Raji (cell line): ENCODE data around the gene ST7.

Experiments
- POLR2A ChIP-seq: IDR thresholded peaks from 2 replicates; pipeline ENCODE4 v1.6.1; 2011; ENCODE audit warnings: low read depth, low read length, control low read depth; ENCODE audit not compliant: insufficient read depth

Gene ST7

DNA sequence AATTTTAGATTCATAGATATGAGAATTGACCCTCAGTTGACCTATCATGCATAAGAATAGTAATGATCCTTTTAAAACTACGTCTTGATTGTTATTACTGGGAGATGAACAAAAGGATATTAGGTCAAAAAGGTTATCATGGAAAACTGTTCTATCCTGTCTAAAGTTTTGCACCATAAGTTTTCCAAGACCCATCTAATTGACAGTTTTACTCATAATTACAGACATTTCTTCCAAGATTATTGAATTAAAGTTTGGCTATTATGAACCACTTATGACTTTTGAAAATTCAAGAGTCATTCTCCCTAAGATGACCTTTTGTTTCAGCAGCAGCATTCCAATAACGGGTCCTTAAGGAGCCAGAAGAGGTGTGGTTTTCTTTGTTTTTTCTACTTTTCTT, 225.3 kb downstream of the ST7 start:
- TF ChIP-seq POLR2A, result no peak

DNA sequence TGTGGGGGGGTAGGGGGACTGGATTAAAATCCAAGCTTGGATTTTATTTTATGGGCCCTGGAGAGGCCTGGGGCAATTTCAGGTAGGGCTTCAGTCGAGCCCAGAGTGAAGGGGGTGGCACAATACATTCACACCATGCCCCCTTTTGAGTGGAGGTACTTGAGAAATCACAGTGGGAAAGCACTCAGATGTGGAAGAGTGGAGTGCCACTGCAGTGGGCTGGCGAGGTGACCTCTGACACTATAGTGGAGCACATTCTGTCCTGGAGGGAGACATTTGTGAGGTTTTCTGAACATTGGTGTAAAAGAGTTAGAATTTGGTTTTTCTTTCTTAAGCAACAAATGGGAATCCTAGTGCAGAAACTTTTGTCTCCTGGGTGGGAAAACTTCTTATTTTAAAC, 226.4 kb downstream of the ST7 start:
- TF ChIP-seq POLR2A, result no peak

DNA sequence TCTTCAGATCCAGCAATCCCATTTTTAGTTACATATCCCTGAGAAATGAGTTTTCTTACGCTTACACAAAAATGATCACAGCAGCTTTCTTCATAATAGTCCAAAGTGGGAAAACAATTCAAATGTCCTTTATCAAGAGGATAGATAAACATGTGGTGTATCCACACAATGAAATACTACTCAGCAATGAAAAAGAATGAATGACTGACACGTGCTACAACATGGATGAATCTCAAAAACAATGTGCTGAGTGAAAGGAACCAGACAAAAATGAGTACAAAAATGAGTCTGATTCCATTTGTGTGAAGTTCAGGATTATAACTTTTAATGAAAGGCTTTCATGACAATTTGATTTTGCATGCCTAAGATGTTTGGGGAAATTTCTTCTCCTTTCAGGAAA, 230.4 kb downstream of the ST7 start:
- no peak for TF ChIP-seq POLR2A

DNA sequence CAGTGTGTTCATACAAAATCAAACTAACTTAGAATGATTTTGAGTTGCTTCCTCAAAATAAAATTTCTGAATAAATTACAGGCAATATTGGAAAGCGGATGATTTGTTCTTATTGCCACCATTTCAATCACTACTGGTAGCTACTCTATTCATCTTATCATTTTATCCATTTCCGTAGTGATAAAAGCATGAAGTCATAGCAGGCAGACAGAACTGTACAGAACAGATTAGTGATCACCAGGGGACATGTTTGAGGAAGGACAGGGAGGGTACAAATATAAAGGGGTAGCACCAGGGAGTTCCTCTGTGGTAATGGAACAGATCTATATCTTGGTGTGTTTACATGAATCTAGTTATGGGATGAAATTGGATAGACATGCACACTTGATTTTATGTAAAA, 231.1 kb downstream of the ST7 start:
- TF ChIP-seq POLR2A, result no peak

DNA sequence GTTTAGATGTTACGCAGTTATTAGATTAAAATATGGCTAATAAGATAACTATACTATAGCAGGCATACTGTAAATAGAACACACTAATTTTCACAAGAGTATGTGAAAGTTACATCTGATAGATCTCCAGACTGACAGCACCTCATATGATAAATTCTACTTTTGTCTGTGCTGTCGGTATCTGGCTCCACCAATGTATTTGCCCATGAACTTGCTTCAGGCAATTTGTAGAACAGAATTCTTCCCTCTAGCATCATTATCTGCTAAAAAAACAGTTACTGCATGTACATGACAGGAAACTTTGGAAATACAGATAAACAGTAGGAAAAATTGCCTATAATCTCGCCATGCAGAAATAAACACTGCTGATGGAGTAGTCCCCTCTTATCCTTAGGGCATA, 231.8 kb downstream of the ST7 start:
- no peak for TF ChIP-seq POLR2A

DNA sequence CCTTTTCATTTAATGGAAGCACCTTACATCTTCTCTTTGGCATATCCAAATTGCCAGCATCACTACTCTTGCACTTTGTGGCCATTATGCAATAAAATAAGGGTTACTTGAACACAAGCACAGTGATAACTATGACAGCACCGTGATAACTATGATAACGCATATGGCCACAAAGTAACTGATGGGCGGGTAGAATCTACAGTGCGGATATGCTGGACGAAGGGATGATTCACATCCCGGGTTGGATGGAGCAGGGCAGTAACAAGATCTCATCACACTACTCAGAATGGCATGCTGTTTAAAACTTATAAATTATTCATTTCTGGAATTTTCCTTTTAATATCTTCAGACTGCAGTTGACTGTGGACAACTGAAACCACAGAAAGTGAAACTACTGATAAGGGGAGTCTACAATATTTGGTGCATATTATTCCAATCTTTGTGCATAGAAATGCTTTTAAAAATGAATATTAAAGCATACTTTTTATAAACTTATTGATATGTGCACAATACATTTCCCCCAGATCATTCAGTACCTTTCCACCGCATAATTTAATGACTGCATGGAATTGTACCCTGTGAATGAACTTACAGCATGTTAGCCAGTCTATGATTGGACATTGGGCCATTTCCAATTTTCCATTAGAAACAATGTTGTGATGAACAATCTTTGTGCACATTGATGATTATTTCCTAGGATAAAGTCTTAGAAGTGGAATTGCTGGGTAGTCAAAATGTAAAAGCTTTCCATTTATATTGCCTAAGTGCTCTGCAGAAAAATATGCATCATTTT, 233.1 kb downstream of the ST7 start:
- no peak for TF ChIP-seq POLR2A

DNA sequence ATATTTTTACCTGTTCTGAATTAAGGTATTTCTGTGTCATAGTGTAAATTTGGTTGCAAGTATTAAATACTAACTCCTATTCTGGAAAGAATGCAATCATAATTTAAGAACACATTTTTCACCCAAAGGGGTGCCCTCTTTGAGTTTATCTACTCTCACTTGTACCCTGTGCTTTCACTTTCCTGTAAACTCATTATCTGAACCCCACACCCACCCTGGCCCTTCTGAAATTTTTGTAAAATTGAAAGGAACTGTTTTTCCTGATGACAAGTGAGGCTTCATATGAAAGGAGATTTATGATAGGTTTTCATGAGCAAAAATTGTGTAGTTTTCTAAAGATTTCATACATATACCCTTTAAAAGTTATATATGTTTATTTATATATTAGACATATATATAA, 235.1 kb downstream of the ST7 start:
- TF ChIP-seq POLR2A, result no peak

DNA sequence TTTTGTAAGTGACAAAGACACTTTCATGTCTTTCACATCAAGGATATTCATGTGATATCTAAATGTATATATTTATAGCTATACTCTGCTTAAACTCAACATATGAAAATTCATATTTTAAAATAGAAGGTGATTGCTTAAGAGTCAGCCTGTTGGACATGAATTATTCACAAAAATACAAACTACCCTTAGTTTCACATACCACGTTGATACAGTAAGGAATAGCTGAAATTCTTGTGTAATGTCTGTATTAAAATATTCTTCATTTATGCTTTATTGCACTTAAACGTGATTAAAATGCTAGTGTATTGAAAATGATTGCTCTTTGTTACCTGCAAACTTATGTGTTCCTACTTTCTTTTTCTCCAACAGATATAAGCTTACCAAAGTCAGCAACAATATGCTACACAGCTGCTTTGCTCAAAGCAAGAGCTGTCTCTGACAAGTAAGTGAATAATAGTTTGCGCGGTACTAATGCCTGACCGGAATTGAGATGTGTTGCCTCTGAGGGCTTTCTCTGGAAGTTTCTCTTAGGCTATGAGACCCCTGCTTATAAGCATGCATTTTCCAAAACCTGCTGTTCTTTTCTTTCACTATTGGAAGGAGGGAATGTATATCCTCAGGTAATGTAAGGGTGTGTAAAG, 235.8 kb downstream of the ST7 start:
- no peak for TF ChIP-seq POLR2A

DNA sequence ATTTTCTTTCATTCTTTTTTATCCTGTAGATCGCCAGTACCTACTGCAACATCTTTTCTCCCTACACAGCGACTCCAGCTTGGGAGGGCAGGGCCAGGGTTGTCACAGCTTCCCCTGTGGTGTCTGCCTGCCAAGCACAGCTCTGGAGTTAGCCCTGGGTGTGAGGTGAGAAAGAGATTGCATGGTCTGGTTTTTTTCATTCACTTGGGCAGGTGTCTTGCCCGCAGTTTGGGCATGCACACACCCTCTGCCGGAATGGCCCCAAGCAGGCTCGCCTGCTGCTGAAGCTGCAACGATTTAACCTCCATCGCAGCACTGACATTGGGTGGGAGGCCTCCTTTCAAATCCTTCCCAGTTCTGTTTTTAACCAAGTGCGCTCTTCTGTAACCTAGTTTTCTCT, 236.8 kb downstream of the ST7 start:
- TF ChIP-seq POLR2A, result no peak

DNA sequence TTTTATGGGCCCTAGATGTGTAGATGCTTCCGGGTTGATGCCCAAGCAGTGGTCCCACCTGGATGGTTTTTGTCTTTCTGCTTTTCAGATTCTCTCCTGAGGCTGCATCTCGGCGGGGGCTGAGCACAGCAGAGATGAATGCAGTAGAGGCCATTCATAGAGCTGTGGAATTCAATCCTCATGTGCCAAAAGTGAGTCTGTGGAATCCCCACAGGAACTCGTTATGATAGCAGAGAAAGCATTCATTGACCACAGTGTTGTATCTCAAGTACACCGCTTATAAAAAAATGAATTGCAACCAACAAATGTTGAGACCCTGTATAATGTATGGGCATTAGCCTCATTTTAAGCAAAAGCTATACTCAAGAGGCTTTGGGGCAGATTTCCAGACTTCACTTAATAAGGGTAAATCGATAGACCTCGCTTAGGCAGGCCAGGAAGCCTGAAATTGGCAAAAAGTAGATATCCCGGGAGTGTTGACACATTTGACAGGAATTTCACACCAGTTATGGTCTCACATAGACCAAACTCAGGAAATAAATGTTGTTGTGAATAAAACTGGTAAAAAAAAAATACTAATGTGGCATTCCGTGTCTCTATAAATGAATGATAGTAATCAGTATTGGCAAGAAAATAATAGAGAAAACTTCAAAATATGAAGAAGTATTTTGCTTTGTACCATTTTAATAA, 237.6 kb downstream of the ST7 start:
- no peak for TF ChIP-seq POLR2A

DNA sequence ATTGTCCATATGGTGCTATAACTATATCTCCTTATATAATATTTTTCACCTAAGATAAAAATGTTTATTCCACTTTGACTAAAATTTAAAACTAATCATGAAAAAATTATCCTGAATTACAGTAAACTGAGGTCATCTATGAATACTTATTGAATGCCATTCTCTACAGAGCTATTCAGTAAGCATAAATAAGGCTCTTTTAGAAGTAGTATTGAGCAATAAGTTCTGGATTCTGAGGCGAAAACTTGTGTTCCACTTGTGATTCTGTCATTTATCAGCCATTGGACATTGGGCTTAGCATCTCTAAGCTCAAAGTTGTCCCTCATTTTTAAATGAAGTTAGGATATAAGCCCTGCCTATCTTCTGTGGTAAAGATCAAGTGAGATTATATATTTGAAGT, 238.8 kb downstream of the ST7 start:
- no peak for TF ChIP-seq POLR2A

DNA sequence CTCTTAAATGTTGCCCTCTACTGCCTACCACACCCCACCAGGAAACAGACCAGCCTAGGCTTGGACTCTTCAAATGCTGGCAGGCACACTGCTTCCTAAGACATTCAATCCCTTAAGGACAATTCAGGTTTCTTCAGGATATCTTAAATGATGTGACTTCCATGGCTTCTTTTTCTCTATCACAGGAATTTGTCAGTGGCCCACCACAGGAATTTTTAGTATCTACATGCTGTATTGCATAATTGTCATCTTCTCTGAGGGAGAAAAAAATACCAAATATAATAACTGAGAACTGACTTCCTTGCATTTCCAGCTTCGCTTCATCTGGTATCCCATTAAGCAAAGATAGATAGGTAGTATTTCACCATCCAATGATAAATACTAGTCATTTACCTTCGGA, 240.3 kb downstream of the ST7 start:
- no peak for TF ChIP-seq POLR2A

DNA sequence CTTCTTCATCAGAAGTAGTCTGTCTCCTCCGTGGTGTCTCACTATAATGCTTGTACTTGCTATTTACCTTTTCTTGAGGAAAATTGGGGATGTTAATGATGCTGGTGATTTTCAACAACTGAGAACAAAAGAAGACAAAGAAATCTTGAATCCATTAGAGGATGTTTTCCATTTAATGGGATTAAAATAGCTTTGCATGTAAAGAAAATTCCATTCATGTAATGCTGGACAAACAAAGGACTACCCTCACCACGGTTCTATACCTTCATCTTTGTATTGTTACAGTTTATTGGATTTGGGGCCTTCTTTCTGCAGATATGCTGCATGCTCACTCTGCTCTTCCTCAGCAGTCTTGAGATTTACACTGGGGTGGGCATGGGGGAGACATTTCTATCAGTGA, 241.1 kb downstream of the ST7 start:
- TF ChIP-seq POLR2A, result no peak

DNA sequence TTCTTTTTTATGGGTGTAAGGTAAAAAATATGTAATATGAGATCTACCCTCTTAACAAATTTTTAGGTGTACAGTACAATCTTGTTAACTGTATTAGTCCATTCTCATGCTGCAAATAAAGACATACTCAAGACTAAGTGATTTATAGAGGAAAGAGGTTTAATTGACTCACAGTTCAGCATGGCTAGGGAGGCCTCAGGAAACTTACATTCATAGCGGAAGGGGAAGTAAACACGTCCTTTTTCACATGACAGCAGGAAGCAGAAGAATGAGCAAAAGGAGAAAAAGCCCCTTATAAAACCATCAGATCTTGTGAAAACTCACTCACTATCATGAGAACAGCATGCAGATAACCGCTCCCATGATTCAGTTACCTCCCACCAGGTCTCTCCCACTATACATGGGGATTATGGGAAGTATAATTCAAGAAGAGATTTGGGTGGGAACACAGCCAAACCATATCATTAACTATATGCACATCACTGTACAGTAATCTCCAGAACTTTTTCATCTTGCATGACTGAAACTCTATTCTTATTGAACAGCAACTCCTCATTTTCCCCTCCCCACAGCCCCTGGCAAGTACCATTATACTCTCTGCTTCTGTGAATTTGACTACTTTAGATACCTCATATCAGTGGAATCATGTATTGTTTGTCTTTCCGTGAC, 242.2 kb downstream of the ST7 start:
- no peak for TF ChIP-seq POLR2A

DNA sequence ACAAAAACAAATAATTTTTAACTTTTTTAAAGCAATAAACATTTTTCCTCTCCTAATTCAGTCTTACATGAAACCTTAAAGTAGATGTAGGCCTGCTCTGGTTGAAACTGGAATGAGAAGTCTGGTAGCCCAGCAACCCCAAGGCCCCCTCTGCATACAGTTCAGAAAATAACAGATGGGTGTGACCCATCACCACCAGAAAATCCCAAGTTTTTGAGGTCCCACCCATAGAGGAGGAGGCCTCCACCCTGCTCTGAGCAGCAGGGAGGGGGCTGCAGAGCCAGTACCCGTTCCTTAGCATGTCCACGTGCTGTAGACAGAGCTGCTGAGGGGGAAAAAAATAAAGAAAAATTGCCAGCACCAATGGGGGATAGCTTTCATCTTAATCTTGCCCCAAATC, 246.8 kb downstream of the ST7 start:
- no peak for TF ChIP-seq POLR2A
